PC-9 (cell line): ENCODE measurements around the gene PEX14. TPM values are rescaled to one million over a fixed set of nuclear protein-coding genes. Genes with fewer than 3 reads are reported as not detected.

Experiments
- BruUV-seq: library from RNA; stranded (reverse); fragments of 400-500 nt; replicated peaks from 2 replicates; lab custom pipeline; 2021; lab: Mats Ljungman, UMichigan
- CTCF ChIA-PET: fragments of 300-600 bp; sonication (Branson Sonifier 250); formaldehyde crosslinking; loops from one replicate; lab custom pipeline; 2022; ENCODE audit warnings: antibody characterized with exemption; lab: Charles Lee
- POLR2A ChIA-PET: fragments of 300-600 bp; sonication (Branson Sonifier 250); formaldehyde crosslinking; loops from one replicate; lab custom pipeline; 2022; ENCODE audit warnings: antibody characterized with exemption; ENCODE audit not compliant: unreplicated experiment; lab: Charles Lee
- DNase-seq, 2 experiments: peaks; one replicate each; pipeline versions ENCODE4 v3.0.0 to v3.0.0-alpha.2; 2015 to 2022; ENCODE audit warnings: mixed read lengths in 1 of 2
- H2AFZ ChIP-seq: fragments of 200-600 bp; sonication (generic); 2 replicates; pipeline ENCODE4 v1.8.1; 2017; ENCODE audit warnings: antibody characterized with exemption
- H3F3A ChIP-seq: fragments of 200-600 bp; sonication (generic); 2 replicates; pipeline ENCODE4 v1.8.1; 2017; ENCODE audit warnings: antibody characterized with exemption, mild to moderate bottlenecking, low read depth; ENCODE audit not compliant: insufficient read depth
- H3K27ac ChIP-seq: fragments of 200-600 bp; sonication (generic); 2 replicates; pipeline ENCODE4 v1.6.1; 2016; ENCODE audit warnings: mixed run types
- H3K27me3 ChIP-seq: fragments of 200-600 bp; sonication (generic); 2 replicates; pipeline ENCODE4 v1.6.1; 2016; ENCODE audit warnings: low read depth, mixed run types; ENCODE audit not compliant: insufficient read depth
- H3K36me3 ChIP-seq: fragments of 200-600 bp; sonication (generic); 2 replicates; pipeline ENCODE4 v1.6.1; 2016; ENCODE audit warnings: low read depth, mixed run types
- H3K4me1 ChIP-seq: fragments of 200-600 bp; sonication (generic); replicated peaks from 2 replicates; pipeline ENCODE4 v1.6.1; 2016; ENCODE audit warnings: mixed run types; ENCODE audit not compliant: insufficient read depth
- H3K4me2 ChIP-seq: fragments of 200-600 bp; sonication (generic); 2 replicates; pipeline ENCODE4 v1.6.1; 2017; ENCODE audit warnings: mixed run types
- H3K4me3 ChIP-seq: fragments of 200-600 bp; sonication (generic); 2 replicates; pipeline ENCODE4 v1.6.1; 2016; ENCODE audit warnings: mixed run types
- H3K79me2 ChIP-seq: fragments of 200-600 bp; sonication (generic); 2 replicates; pipeline ENCODE4 v1.6.1; 2017; ENCODE audit warnings: low read depth, mixed run types
- H3K9me2 ChIP-seq: fragments of 200-600 bp; sonication (generic); 2 replicates; pipeline ENCODE4 v1.8.1; 2017; ENCODE audit warnings: mild to moderate bottlenecking; ENCODE audit not compliant: insufficient read depth
- H3K9me3 ChIP-seq: fragments of 200-600 bp; sonication (generic); 2 replicates; pipeline ENCODE4 v1.8.1; 2016; ENCODE audit warnings: low read depth; ENCODE audit not compliant: insufficient read depth
- H4K20me1 ChIP-seq: fragments of 200-600 bp; sonication (generic); 2 replicates; pipeline ENCODE4 v1.8.1; 2017; ENCODE audit not compliant: insufficient read depth
- CTCF ChIP-seq: fragments of 200-600 bp; sonication (generic); conservative IDR thresholded peaks from 2 replicates; pipeline ENCODE4 v1.6.1; 2017; ENCODE audit warnings: mixed run types, antibody characterized with exemption, mild to moderate bottlenecking, moderate library complexity
- EZH2 ChIP-seq: fragments of 200-600 bp; sonication (generic); IDR thresholded peaks from 2 replicates; pipeline ENCODE4 v1.8.0; 2017; ENCODE audit warnings: antibody characterized with exemption, low read depth
- intact Hi-C: fragments of 100-400 bp; cut with micrococcal nuclease; formaldehyde crosslinking; loops from one replicate; pipeline ENCODE4 v1.10.0; 2022; ENCODE audit not compliant: unreplicated experiment
- total RNA-seq: library from RNA; stranded (reverse); gene quantifications from 2 replicates; pipeline ENCODE4 v1.2.3, GENCODE V29; 2021

The PEX14 gene
- total RNA-seq, 1 experiment from 2014 or later: 28.3 TPM

- H3F3A ChIP-seq: no peaks in the 10 kb centered on the region
- no peaks in the 10 kb centered on the region for H3K9me2 ChIP-seq
- H3K27me3 ChIP-seq: no peaks in the 10 kb centered on the region
- no peak overlapping the region for H3K4me2 ChIP-seq
- no peak overlapping the region for H2AFZ ChIP-seq
- no peak overlapping the region for H3K4me3 ChIP-seq
- TF ChIP-seq EZH2 (no peak), CTCF (no peak)
- ChIA-PET POLR2A (no interaction called here), CTCF (no interaction called here)
- H4K20me1 ChIP-seq: no peaks in the 10 kb centered on the region
- no peaks in the 10 kb centered on the region for H3K9me3 ChIP-seq
- no peak overlapping the region for H3K27ac ChIP-seq
- no peaks in the 10 kb centered on the region for H3K4me1 ChIP-seq
- no peaks in the 10 kb centered on the region for H3K36me3 ChIP-seq
- intact Hi-C loops: no loop called here
- no TSS peak for BruUV-seq
- no peaks in the 10 kb centered on the region for H3K79me2 ChIP-seq
- no peak for DNase-seq
Measured at GRCh38 chr1:10674700-10675609, 200.2 kb downstream of the PEX14 start.

- no peaks in the 10 kb centered on the region for H3K36me3 ChIP-seq
- H3K4me3 ChIP-seq: no peak overlapping the region
- intact Hi-C loops: no loop called here
- ChIA-PET CTCF (no interaction called here), POLR2A (no interaction called here)
- H3K9me3 ChIP-seq: no peaks in the 10 kb centered on the region
- H3K79me2 ChIP-seq: no peaks in the 10 kb centered on the region
- H3K4me1 ChIP-seq: no peaks in the 10 kb centered on the region
- DNase-seq: no peak
- no peaks in the 10 kb centered on the region for H4K20me1 ChIP-seq
- no peak overlapping the region for H2AFZ ChIP-seq
- no peaks in the 10 kb centered on the region for H3F3A ChIP-seq
- no peak overlapping the region for H3K27ac ChIP-seq
- H3K4me2 ChIP-seq: no peak overlapping the region
- H3K27me3 ChIP-seq: no peaks in the 10 kb centered on the region
- H3K9me2 ChIP-seq: no peaks in the 10 kb centered on the region
- TF ChIP-seq EZH2 (no peak), CTCF (no peak)
- BruUV-seq: no TSS peak
Measured at GRCh38 chr1:10675813-10676212, 201.1 kb downstream of the PEX14 start.

GRCh38 chr1:10676963-10677362 lies 202.2 kb downstream of the PEX14 start:
- H3K79me2 ChIP-seq: no peaks in the 10 kb centered on the region
- no peak for DNase-seq
- intact Hi-C loops: no loop called here
- no peaks in the 10 kb centered on the region for H3K9me2 ChIP-seq
- H3K9me3 ChIP-seq: no peaks in the 10 kb centered on the region
- TF ChIP-seq CTCF: no peak
- TF ChIP-seq EZH2: no peak
- no peak overlapping the region for H3K27ac ChIP-seq
- no peaks in the 10 kb centered on the region for H3K27me3 ChIP-seq
- no TSS peak for BruUV-seq
- no peak overlapping the region for H3K4me3 ChIP-seq
- H3K4me2 ChIP-seq: no peak overlapping the region
- no peaks in the 10 kb centered on the region for H3K4me1 ChIP-seq
- ChIA-PET POLR2A (no interaction called here), CTCF (no interaction called here)
- no peak overlapping the region for H2AFZ ChIP-seq
- H4K20me1 ChIP-seq: no peaks in the 10 kb centered on the region
- no peaks in the 10 kb centered on the region for H3K36me3 ChIP-seq
- no peaks in the 10 kb centered on the region for H3F3A ChIP-seq
